Esophagus muscularis mucosa (tissue), 4 donors: Measurements from ENCODE around the gene SPTBN1. TPM values are rescaled to one million over a fixed set of nuclear protein-coding genes. Genes with fewer than 3 reads are reported as not detected.

Experiments
- DNase-seq: peaks from one replicate; pipeline ENCODE4 v3.0.0-alpha.2; 2017; ENCODE audit errors: extremely low spot score
- H3K27ac ChIP-seq, 4 donors: fragments of 200-600 bp; sonication (generic); replicated peaks in 1 of 4; 1 replicate in 3 of 4; 2 replicates in 1 of 4; pipeline ENCODE4 v1.5.1; 2016 to 2019; ENCODE audit warnings: mild to moderate bottlenecking in 1 of 4
- H3K27me3 ChIP-seq, 4 donors: fragments of 200-600 bp; sonication (generic); one replicate each; pipeline versions ENCODE4 v1.5.1 to v1.6.0; 2016 to 2019
- H3K36me3 ChIP-seq, 4 donors: fragments of 200-600 bp; sonication (generic); one replicate each; pipeline ENCODE4 v1.5.1; 2016 to 2019
- H3K4me1 ChIP-seq, 4 donors: fragments of 200-600 bp; sonication (generic); one replicate each; pipeline ENCODE4 v1.5.1; 2016 to 2019
- H3K4me3 ChIP-seq, 4 donors: fragments of 200-600 bp; sonication (generic); 1 replicate in 2 of 4; 2 replicates in 2 of 4; pipeline ENCODE4 v1.5.1; 2016 to 2019; ENCODE audit warnings: mild to moderate bottlenecking in 4 of 4, moderate library complexity in 1 of 4
- H3K9me3 ChIP-seq, 4 donors: fragments of 200-600 bp; sonication (generic); 1 replicate in 3 of 4; 2 replicates in 1 of 4; pipeline ENCODE4 v1.5.1; 2016 to 2019
- EP300 ChIP-seq: sonication (generic); formaldehyde crosslinking; IDR thresholded peaks from one replicate; pipeline ENCODE4 v1.6.1; 2017; ENCODE audit warnings: antibody characterized with exemption
- POLR2A ChIP-seq: fragments of 450-650 bp; IDR thresholded peaks from one replicate; pipeline ENCODE4 v1.6.1; 2017; ENCODE audit warnings: antibody characterized with exemption, moderate library complexity, mild to moderate bottlenecking, low read depth
- POLR2AphosphoS5 ChIP-seq, 2 donors: sonication (generic); formaldehyde crosslinking; IDR thresholded peaks; one replicate each; pipeline ENCODE4 v1.6.1; 2017; ENCODE audit warnings: antibody characterized with exemption in 2 of 2
- WGBS: methylation state at CpG from one replicate; pipeline ENCODE4 v1.1.5; 2018; 5-methylcytosine and 5-hydroxymethylcytosine counted together
- intact Hi-C: fragments of 100-400 bp; cut with DNase I; formaldehyde crosslinking; loops from one replicate; pipeline ENCODE4 v1.15.1; 2023
- total RNA-seq, 4 donors: library from RNA; depleted of rRNA; stranded (reverse); fragments of >200 nt; gene quantifications; one replicate each; pipeline versions ENCODE4 v1.1.0 to v1.2.1, GENCODE V29; 2016
- TF ChIP-seq, protein P1 (sequence below), 3 experiments: fragments of 200-600 bp in 2 of 3; fragments of 450-650 bp in 1 of 3; sonication (generic) in 2 of 3; IDR thresholded peaks; one replicate each; pipeline ENCODE4 v1.5.1; 2017 to 2019; ENCODE audit warnings: antibody characterized with exemption in 3 of 3, mild to moderate bottlenecking in 2 of 3, moderate library complexity in 1 of 3

Gene SPTBN1
- total RNA-seq, 4 donors from 2014 or later, result 465 to 600 (median 547) TPM

DNA sequence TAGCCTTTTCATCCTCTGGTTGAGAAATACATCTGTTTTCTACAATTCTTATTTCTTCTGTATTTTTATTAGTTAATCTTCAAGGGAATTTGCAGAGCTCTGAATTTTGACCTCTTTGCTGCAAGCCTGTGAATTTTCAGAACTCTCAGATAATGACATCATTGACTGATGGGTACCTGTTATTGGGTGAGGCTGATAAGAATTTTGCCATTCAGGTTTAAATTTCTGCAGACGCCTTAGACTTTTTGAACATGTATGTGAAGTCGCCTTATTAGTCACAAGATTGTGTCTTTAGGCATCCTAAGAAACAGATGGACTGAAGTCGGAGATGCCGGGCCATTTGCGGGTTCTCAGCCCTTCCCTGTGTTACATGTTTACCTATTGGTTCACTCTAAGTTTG lies 82.4 kb downstream of the SPTBN1 start:
- Histone ChIP-seq H3K4me3 (no peak overlapping the region), H3K36me3 (peaks cover 0 to 38% (median 9%) of the 10 kb centered on the region in 4 donors), H3K4me1 (peaks cover 61 to 73% (median 65%) of the 10 kb centered on the region in 4 donors), H3K9me3 (no peaks in the 10 kb centered on the region), H3K27me3 (no peaks in the 10 kb centered on the region), H3K27ac (no peak overlapping the region)
- TF ChIP-seq EP300 (no peak), POLR2AphosphoS5 (IDR thresholded peaks at IDR 0.05) (no peak), POLR2A (no peak)
- TF ChIP-seq, protein P1, sequence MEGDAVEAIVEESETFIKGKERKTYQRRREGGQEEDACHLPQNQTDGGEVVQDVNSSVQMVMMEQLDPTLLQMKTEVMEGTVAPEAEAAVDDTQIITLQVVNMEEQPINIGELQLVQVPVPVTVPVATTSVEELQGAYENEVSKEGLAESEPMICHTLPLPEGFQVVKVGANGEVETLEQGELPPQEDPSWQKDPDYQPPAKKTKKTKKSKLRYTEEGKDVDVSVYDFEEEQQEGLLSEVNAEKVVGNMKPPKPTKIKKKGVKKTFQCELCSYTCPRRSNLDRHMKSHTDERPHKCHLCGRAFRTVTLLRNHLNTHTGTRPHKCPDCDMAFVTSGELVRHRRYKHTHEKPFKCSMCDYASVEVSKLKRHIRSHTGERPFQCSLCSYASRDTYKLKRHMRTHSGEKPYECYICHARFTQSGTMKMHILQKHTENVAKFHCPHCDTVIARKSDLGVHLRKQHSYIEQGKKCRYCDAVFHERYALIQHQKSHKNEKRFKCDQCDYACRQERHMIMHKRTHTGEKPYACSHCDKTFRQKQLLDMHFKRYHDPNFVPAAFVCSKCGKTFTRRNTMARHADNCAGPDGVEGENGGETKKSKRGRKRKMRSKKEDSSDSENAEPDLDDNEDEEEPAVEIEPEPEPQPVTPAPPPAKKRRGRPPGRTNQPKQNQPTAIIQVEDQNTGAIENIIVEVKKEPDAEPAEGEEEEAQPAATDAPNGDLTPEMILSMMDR (IDR thresholded peaks at IDR 0.05), result no peak
- DNase-seq, result no peak
- WGBS, result 91% methylated on average over 5 of the region's 5 CpGs
- intact Hi-C loops, result no loop called here

DNA sequence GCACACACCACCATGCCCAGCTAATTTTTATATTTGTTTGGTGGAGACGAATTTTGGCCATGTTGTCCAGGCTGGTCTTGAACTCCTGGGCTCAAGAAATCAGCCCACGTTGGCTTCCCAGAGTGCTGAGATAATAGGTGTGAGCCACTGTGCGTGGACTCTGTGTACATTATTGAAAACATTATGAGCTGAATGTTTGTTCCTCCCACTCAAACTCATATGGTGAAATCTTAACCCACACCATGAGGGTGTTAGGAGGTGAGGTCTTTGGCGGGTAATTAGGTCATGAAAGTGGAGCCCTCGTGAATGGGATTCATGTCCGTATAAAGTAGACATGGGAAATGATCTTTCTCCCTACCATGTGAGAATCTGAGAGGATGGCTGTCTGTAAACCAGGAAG lies 83.6 kb downstream of the SPTBN1 start:
- no peak overlapping the region for H3K4me3 ChIP-seq
- peaks cover 0 to 34% (median 4%) of the 10 kb centered on the region in 4 donors for H3K36me3 ChIP-seq
- peaks cover 59 to 70% (median 66%) of the 10 kb centered on the region in 4 donors for H3K4me1 ChIP-seq
- H3K9me3 ChIP-seq, result no peaks in the 10 kb centered on the region
- WGBS, result 79% methylated on average over 6 of the region's 6 CpGs
- no peak overlapping the region for H3K27ac ChIP-seq
- intact Hi-C loops, result no loop called here
- no peaks in the 10 kb centered on the region for H3K27me3 ChIP-seq
- no peak for DNase-seq
- TF ChIP-seq, protein P1 (IDR thresholded peaks at IDR 0.05), result no peak
- TF ChIP-seq POLR2A, result no peak

DNA sequence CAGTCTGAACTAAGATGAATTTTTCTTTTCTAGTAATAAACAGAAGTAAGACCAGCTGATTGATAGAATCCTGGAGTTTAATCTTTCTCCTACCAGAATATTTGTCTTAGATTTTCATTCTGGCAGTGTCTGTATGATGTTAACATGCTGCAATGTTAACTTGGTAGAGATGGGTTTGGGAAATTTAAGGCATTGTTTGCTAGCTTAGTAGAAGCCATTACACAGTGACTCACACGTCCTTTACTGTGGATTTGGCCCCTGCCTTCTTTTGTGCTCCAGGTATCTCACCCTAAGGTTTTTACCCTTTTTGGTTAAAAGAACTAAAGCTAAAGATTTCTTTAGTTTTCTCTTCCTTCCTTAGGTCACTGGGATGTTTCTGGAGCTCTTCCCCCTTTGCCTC lies 84.1 kb downstream of the SPTBN1 start:
- peaks cover 0 to 29% (median 4%) of the 10 kb centered on the region in 4 donors for H3K36me3 ChIP-seq

DNA sequence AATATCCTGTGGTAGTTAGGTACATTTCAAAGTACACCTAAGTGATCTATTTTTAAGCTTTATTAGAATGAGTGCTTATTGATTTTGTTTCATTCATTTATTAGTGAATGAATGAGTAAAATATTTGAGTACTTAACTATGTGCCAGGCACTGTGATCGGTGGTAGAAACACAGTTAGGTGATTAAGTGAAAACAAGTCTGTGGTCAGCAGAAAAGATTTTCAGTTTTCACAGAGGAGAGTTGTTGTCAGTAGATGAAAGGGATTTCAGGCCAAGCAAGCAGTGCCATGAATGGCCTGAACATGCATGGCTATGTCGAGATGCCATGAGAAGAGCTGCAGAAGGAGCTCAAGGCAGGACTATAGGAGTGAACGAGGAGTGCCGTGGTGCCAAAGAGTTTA lies 85.9 kb downstream of the SPTBN1 start:
- 68% methylated on average over 4 of the region's 4 CpGs for WGBS
- DNase-seq, result no peak
- intact Hi-C loops, result no loop called here

More for the DNA sequence above, 84.1 kb downstream of the SPTBN1 start:
- no peaks in the 10 kb centered on the region for H3K27me3 ChIP-seq
- 42% methylated on average over 1 of the region's 1 CpG for WGBS
- no peaks in the 10 kb centered on the region for H3K9me3 ChIP-seq
- DNase-seq, result no peak
- H3K4me3 ChIP-seq, result no peak overlapping the region
- intact Hi-C loops, result no loop called here
- peak overlapping the region in 1 of 4 donors; percentile 4 for H3K27ac ChIP-seq
- H3K4me1 ChIP-seq, result peaks cover 55 to 67% (median 62%) of the 10 kb centered on the region in 4 donors
- TF ChIP-seq, protein P1 (IDR thresholded peaks at IDR 0.05), result no peak
- TF ChIP-seq POLR2AphosphoS5 (IDR thresholded peaks at IDR 0.05), result no peak
- no peak for TF ChIP-seq EP300
- TF ChIP-seq POLR2A, result no peak

More for the DNA sequence above, 85.9 kb downstream of the SPTBN1 start:
- Histone ChIP-seq H3K9me3 (no peaks in the 10 kb centered on the region), H3K27me3 (no peaks in the 10 kb centered on the region), H3K27ac (no peak overlapping the region), H3K36me3 (peaks cover 0 to 18% (median 0%) of the 10 kb centered on the region in 4 donors), H3K4me3 (no peak overlapping the region), H3K4me1 (peaks cover 60 to 73% (median 71%) of the 10 kb centered on the region in 4 donors)
- TF ChIP-seq EP300 (no peak), POLR2AphosphoS5 (IDR thresholded peaks at IDR 0.05) (no peak), POLR2A (no peak)
- TF ChIP-seq, protein P1 (IDR thresholded peaks at IDR 0.05), result no peak
